HEK293 (cell line): ENCODE measurements around the gene ZNF699.
A peak's percentile ranks its signal among the peaks of the same experiment; 100 is the strongest.

Source experiments
- CTCF ChIA-PET: fragments of 350-600 bp; formaldehyde crosslinking; extraction: SDS; loops from one replicate; lab custom pipeline; 2021; ENCODE audit warnings: antibody characterized with exemption; lab: Yijun Ruan, JAX
- POLR2A ChIA-PET: fragments of 300-600 bp; formaldehyde crosslinking; extraction: SDS; loops from one replicate; lab custom pipeline; 2020; ENCODE audit warnings: antibody characterized with exemption, inconsistent platforms; lab: Yijun Ruan, JAX
- H3K27ac ChIP-seq: fragments of 200-500 bp; sonication (Bioruptor generic); 2 replicates; pipeline ENCODE4 v1.5.1; 2014; ENCODE audit warnings: low read depth, low read length, control low read depth, inconsistent platforms; ENCODE audit errors: extremely low read depth
- H3K36me3 ChIP-seq, 2 experiments: fragments of 200-500 bp in 1 of 2; sonication (Bioruptor generic) in 1 of 2; 1 replicate in 1 of 2; 2 replicates in 1 of 2; pipeline ENCODE4 v1.5.1; 2014 to 2017; ENCODE audit warnings: inconsistent platforms in 2 of 2, low read length in 2 of 2; ENCODE audit not compliant: control insufficient read depth in 2 of 2, insufficient read depth in 1 of 2
- H3K4me1 ChIP-seq: fragments of 200-500 bp; sonication (Bioruptor generic); 2 replicates; pipeline ENCODE4 v1.5.1; 2014; ENCODE audit warnings: mild to moderate bottlenecking, low read length, inconsistent platforms; ENCODE audit not compliant: control insufficient read depth, insufficient read depth
- H3K4me3 ChIP-seq: 2 replicates; pipeline ENCODE4 v1.5.1; 2011; ENCODE audit warnings: low read depth, mild to moderate bottlenecking, control low read depth, low read length, moderate library complexity
- H3K9me3 ChIP-seq: fragments of 200-500 bp; sonication (Bioruptor generic); 2 replicates; pipeline ENCODE4 v1.5.1; 2014; ENCODE audit warnings: low read depth, low read length, inconsistent platforms; ENCODE audit not compliant: control insufficient read depth, insufficient read depth
- AEBP2 ChIP-seq: fragments of 450-650 bp; formaldehyde crosslinking; IDR thresholded peaks from 2 replicates; pipeline ENCODE4 v1.5.1; 2016; ENCODE audit warnings: missing biosample characterization, missing genetic modification characterization, borderline replicate concordance
- BCL6B ChIP-seq: fragments of 450-650 bp; formaldehyde crosslinking; IDR thresholded peaks from 2 replicates; pipeline ENCODE4 v1.5.1; 2017; ENCODE audit warnings: missing biosample characterization, missing genetic modification characterization
- GFI1B ChIP-seq: fragments of 450-650 bp; formaldehyde crosslinking; IDR thresholded peaks from 2 replicates; pipeline ENCODE4 v1.5.1; 2016; ENCODE audit warnings: missing biosample characterization, missing genetic modification characterization
- HIC1 ChIP-seq: fragments of 450-650 bp; formaldehyde crosslinking; IDR thresholded peaks from 2 replicates; pipeline ENCODE4 v1.5.1; 2016; ENCODE audit warnings: missing biosample characterization, missing genetic modification characterization
- KLF16 ChIP-seq: fragments of 450-650 bp; formaldehyde crosslinking; IDR thresholded peaks from 2 replicates; pipeline ENCODE4 v1.5.1; 2017; ENCODE audit warnings: missing biosample characterization, missing genetic modification characterization
- KLF17 ChIP-seq: fragments of 450-650 bp; formaldehyde crosslinking; IDR thresholded peaks from 2 replicates; pipeline ENCODE4 v1.5.1; 2016; ENCODE audit warnings: missing biosample characterization, missing genetic modification characterization
- KLF8 ChIP-seq: fragments of 450-650 bp; formaldehyde crosslinking; IDR thresholded peaks from 2 replicates; pipeline ENCODE4 v1.5.1; 2016; ENCODE audit warnings: missing biosample characterization, missing genetic modification characterization
- KLF9 ChIP-seq: fragments of 450-650 bp; formaldehyde crosslinking; IDR thresholded peaks from 2 replicates; pipeline ENCODE4 v1.5.1; 2016; ENCODE audit warnings: missing biosample characterization, missing genetic modification characterization, low read depth
- SETDB1 ChIP-seq: IDR thresholded peaks from one replicate; pipeline ENCODE4 v1.6.1; 2017; ENCODE audit warnings: mild to moderate bottlenecking, low read length, moderate library complexity, mixed read lengths; ENCODE audit not compliant: insufficient read length
- SP3 ChIP-seq: fragments of 450-650 bp; formaldehyde crosslinking; IDR thresholded peaks from 2 replicates; pipeline ENCODE4 v1.5.1; 2016; ENCODE audit warnings: missing biosample characterization, missing genetic modification characterization
- SP7 ChIP-seq: fragments of 450-650 bp; formaldehyde crosslinking; IDR thresholded peaks from 2 replicates; pipeline ENCODE4 v1.5.1; 2016; ENCODE audit warnings: missing biosample characterization, missing genetic modification characterization
- ZBTB20 ChIP-seq: fragments of 450-650 bp; formaldehyde crosslinking; IDR thresholded peaks from 2 replicates; pipeline ENCODE4 v1.5.1; 2016; ENCODE audit warnings: missing biosample characterization, missing genetic modification characterization
- ZBTB21 ChIP-seq: fragments of 450-650 bp; formaldehyde crosslinking; IDR thresholded peaks from 2 replicates; pipeline ENCODE4 v1.5.1; 2017; ENCODE audit warnings: missing biosample characterization, missing genetic modification characterization
- ZBTB7A ChIP-seq: fragments of 450-650 bp; formaldehyde crosslinking; IDR thresholded peaks from 2 replicates; pipeline ENCODE4 v1.5.1; 2016; ENCODE audit warnings: low read depth, missing biosample characterization, missing genetic modification characterization
- ZNF10 ChIP-seq: fragments of 450-650 bp; formaldehyde crosslinking; IDR thresholded peaks from 2 replicates; pipeline ENCODE4 v1.5.1; 2017; ENCODE audit warnings: missing biosample characterization, missing genetic modification characterization
- ZNF266 ChIP-seq: fragments of 450-650 bp; formaldehyde crosslinking; IDR thresholded peaks from 2 replicates; pipeline ENCODE4 v1.5.1; 2016; ENCODE audit warnings: missing biosample characterization, missing genetic modification characterization, low read depth
- ZNF280D ChIP-seq: fragments of 450-650 bp; formaldehyde crosslinking; IDR thresholded peaks from 2 replicates; pipeline ENCODE4 v1.5.1; 2016; ENCODE audit warnings: missing biosample characterization, missing genetic modification characterization
- ZNF394 ChIP-seq: fragments of 450-650 bp; formaldehyde crosslinking; IDR thresholded peaks from 2 replicates; pipeline ENCODE4 v1.5.1; 2016; ENCODE audit warnings: missing biosample characterization, missing genetic modification characterization, mild to moderate bottlenecking, moderate library complexity, borderline replicate concordance
- ZNF426 ChIP-seq: fragments of 450-650 bp; formaldehyde crosslinking; IDR thresholded peaks from 2 replicates; pipeline ENCODE4 v1.5.1; 2017; ENCODE audit warnings: missing biosample characterization, missing genetic modification characterization, mild to moderate bottlenecking, inconsistent platforms, moderate library complexity
- ZNF488 ChIP-seq: fragments of 450-650 bp; formaldehyde crosslinking; IDR thresholded peaks from 2 replicates; pipeline ENCODE4 v1.5.1; 2016; ENCODE audit warnings: missing biosample characterization, missing genetic modification characterization
- ZNF549 ChIP-seq: fragments of 450-650 bp; IDR thresholded peaks from 2 replicates; pipeline ENCODE4 v1.5.1; 2018; ENCODE audit warnings: missing biosample characterization, missing genetic modification characterization, mild to moderate bottlenecking, inconsistent platforms, moderate library complexity
- ZNF558 ChIP-seq: fragments of 450-650 bp; formaldehyde crosslinking; IDR thresholded peaks from 2 replicates; pipeline ENCODE4 v1.5.1; 2016; ENCODE audit warnings: missing biosample characterization, missing genetic modification characterization
- ZNF596 ChIP-seq: fragments of 450-650 bp; IDR thresholded peaks from 2 replicates; pipeline ENCODE4 v1.5.0; 2018; ENCODE audit warnings: missing biosample characterization, mild to moderate bottlenecking, missing genetic modification characterization, moderate library complexity
- ZNF624 ChIP-seq: fragments of 450-650 bp; formaldehyde crosslinking; IDR thresholded peaks from 2 replicates; pipeline ENCODE4 v1.5.1; 2017; ENCODE audit warnings: missing biosample characterization, missing genetic modification characterization
- ZNF704 ChIP-seq: fragments of 450-650 bp; formaldehyde crosslinking; IDR thresholded peaks from 2 replicates; pipeline ENCODE4 v1.5.1; 2016; ENCODE audit warnings: missing biosample characterization, missing genetic modification characterization

ZNF699 gene

GRCh38 chr19:9309139-9309973 is at the start of gene ZNF699 (continued):
- TF ChIP-seq BCL6B (tag by site-specific recombination): no peak
- TF ChIP-seq ZNF10: no peak
- peak; percentile 88; the same call in 1 of the 2 replicates for TF ChIP-seq KLF9 (tag by site-specific recombination)
- no peak for TF ChIP-seq ZNF549 (tag by site-specific recombination)
- TF ChIP-seq KLF16: 0 out of 2 replicates have a peak, but pooled peaks have one; percentile 28
- TF ChIP-seq SP3 (tag by site-specific recombination): peak; percentile 88
- no peak for TF ChIP-seq ZNF624 (tag by site-specific recombination)
- no peak for TF ChIP-seq ZNF704 (tag by site-specific recombination)
- TF ChIP-seq ZBTB21: no peak
- no peak for TF ChIP-seq HIC1 (tag by site-specific recombination)
- peak; percentile 53; the same call in 1 of the 2 replicates for TF ChIP-seq ZBTB20 (tag by site-specific recombination)
- TF ChIP-seq ZNF558 (tag by site-specific recombination): no peak
- no peak for TF ChIP-seq ZNF280D (tag by site-specific recombination)

GRCh38 chr19:9354651-9355050 is 45.0 kb upstream of the ZNF699 start:
- Histone ChIP-seq H3K9me3 (no peaks in the 10 kb centered on the region; the same call in 1 of the 2 replicates), H3K27ac (no peak overlapping the region), H3K4me3 (no peak overlapping the region), H3K36me3 (peaks cover 0 to 15% of the 10 kb centered on the region in 2 experiments; a peak in 2 of 3 replicates), H3K4me1 (no peaks in the 10 kb centered on the region)
- POLR2A ChIA-PET: no interaction called here
- CTCF ChIA-PET: interaction anchor here (0.6 kb wide), 1 partner anchor 218 kb away, joined by 4 read pairs; no protein-coding TSS in a partner anchor
- TF ChIP-seq ZNF266 (tag by site-specific recombination) (no peak), ZNF488 (tag by site-specific recombination) (no peak), ZNF394 (no peak), ZBTB7A (tag by site-specific recombination) (no peak), SP7 (no peak), SETDB1 (no peak), GFI1B (tag by site-specific recombination) (no peak), KLF8 (no peak), AEBP2 (tag by site-specific recombination) (no peak), ZNF596 (no peak), ZNF426 (tag by site-specific recombination) (no peak), KLF17 (tag by site-specific recombination) (no peak), ZNF549 (tag by site-specific recombination) (no peak)
